CMK (cell line): ENCODE results near the gene HAUS7.

Source experiments
- DNase-seq: peaks from one replicate; pipeline ENCODE4 v3.0.0-alpha.2; 2010; ENCODE audit warnings: low read depth

The HAUS7 gene

DNA sequence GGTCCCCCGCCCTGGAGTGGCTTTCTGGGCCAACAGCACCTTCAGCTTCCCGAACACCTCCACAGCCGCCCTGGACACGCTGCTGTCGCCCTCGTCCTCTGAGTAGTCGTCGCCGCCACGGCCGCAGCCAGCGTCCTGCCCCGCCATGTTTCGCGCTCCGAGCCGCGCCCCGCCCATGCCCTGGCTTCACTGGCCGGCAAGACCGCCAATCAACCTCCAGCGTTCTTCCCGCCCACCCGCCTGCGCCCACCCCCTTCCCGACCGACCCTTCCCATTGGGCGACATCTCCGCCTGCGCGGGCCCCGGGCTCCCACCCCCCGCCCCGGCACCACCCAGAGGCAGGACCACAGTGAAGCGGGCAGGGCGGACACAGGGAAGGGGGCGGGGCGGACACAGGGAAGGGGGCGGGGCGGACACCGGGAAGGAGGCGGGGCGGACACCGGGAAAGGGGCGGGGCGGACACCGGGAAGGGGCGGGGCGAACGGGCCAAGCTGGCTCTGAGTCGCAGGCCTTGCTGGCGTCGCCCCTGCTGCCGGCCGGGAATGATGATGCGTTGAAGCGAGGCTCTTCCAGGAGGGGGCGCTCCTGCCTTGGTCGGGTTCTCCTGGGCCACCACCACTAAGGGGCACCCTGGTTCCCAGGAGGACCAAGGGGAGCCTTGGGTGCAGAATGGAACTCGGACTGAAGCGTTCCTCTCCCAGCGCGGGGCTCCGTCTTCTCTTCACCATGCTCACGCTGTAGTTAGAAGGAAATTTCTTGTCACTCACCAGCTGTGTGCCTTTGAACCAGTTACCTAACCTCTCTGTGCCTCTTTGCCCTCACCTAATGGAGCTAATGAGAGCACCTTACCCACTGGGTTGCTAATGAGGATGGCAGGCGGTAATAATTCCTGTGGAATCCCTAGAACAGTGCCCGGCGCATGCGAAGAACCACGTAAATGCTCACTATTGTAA, at the start of gene HAUS7:
HAUS7 (minus strand) TSS at position 166 of the 953 bp plus-strand sequence; CDS start at position 147, 19 bp downstream.
- DNase-seq = peak; percentile 70

DNA sequence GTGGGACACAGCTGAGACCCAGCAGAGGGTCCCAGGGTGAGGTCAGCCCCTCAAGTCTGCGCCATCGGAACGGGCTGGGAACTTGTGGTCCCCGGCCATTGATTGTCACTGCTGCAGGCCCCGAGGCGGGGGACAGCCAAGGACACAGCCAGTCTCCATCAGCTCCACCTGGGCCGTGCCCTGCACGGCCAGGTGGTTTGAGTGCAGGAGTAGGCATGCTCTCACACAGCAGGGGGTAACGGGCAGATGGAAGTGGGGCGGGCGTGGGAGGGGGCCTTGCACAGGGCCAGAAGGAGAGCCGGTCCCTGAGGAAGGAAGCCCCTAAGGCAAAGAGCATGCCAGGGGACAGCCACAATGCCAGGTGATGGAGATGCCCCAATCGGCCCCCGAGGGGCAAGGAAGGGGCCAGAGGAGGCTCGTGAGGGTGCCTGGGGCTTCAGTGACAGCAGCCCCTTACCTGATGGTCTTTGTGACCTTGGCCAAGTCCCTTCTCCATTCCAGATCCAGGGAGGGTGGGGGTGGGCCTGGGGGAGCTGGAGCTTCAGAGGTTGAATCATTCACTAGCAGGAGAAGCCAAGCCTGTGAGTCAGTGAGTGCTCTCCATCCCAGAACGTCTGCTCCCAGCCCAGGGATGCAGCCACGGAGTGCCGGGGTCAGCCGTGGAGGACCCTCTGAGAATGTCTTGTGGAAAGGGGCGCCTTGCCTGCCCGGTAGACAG, 49.4 kb upstream of the HAUS7 start:
- DNase-seq = no peak

DNA sequence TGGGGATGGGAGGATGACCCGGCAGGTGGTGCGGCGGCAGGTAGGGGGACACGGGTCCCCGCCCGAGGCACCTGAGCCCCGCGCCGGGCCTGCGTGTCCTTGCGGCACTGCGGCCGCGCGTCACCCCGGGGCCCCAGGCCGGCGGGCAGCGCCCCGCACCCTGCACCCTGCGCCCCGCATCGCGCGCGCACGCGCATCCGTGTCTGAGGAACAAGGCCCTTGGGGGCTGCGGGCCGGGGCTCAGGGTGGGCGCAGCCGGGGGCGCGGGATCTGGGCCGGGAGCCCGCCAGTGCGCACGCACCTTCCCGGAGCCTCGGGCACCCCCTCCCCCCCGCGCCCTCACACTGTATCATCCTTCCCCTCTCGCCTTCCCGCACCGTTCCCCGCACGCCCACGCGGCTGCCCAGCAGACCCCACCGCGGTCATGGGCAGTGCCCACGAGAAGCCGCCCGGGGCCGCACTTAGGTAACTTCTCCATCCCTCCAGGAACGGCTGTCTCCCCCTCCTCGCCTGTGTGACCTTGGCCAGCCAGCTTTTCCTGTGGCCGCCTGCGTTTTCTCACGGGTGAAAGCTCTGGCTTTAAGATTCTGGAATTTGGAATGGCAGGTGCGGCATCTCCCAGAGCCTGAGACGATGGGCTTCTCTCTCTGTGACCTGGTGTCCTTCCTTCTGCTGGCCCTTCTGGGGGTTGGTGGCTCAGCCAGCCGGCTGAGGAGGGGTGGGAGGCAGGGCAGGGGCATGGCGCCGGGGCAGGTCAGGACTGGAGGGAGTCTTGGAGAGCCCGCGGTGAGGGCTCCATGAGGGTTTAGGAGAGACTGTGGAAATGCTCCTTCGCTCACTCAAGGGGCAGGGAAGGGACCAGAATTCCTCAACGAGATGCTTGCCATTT, 47.8 kb upstream of the HAUS7 start:
- DNase-seq = no peak

DNA sequence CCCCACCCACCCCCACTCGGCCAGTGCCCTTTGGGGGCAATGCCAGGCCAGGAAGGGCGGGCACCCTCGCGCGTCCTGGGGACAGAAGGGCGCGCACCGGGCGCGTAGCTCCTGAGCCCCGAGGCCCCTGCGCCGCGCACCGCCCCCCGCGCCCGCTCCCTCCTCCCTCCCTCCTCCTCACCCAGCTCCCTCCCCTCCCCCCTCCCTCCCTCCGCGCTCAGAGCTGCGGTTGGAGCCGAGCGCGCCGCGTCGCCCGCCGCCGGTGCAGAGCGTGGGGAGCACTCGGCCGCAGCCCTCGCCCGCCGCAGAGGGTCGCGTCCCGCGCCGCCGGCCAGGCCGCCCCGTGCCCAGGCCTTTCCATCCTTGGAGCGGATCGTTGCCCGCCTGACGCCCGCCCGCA, 47.0 kb upstream of the HAUS7 start, which contains the start of gene ATP2B3:
ATP2B3 (plus strand) TSS at position 220 of the 400 bp plus-strand sequence. CDS start 18,606 bp downstream, outside the sequence.
- no peak for DNase-seq

DNA sequence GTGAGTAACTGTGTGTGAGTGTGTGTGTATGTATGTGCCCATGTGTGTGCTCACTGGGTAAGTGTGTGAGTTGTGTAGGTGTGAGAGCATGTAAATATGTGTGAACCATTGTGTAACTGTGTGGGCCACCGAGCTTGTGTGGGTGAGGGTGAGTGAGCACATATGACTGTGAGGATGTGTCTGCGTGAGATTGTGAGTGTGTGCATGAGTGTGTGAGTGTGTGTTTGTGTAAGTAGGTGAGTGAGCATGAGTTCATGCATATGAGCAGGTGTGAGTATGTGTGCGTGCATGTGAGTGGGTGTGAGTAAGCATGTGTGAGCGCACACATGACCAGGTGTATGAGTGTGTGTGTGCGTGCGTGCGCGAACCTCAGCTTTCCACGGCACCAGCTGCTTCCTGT, 45.7 kb upstream of the HAUS7 start:
- no peak for DNase-seq

DNA sequence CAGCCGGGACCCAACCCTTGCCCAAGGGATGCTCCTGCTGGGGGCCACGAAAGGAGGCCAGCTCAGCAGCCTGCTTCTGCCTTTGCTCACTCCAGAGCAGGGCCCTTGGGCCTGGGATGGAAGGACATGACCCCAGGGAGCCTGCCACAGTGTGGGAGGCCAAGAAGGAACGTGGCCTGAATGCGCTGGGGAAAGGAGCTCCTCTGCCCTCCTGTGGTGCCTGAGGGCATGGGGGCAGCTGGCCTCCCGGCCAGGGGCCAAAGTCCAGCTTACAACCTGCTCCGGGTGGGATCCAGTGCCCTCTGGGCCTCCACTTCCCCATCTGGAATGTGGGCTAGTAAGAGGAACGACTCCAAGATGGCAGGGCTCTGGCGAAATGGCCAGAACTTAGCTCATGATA, 45.1 kb upstream of the HAUS7 start:
- no peak for DNase-seq

DNA sequence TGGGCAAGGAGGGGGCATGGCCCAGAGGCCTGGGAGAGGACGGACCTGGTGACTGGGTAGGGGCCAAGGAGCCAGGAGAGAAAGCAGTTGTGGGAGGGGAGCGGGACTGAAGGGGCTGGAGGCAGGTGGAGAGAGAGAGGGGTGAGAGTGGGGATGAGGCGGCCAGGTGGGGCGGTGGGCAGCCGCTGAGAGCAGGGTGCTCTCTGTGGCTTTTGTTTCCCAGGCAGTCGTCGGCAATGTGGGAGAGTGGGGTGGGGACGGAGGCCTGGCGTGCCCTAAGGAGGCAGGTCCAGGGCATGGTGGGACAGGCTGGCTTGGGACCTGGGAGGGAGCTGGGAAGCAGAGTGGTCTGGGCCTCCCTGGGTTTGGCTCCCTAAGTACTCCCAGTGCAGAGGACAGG, 43.9 kb upstream of the HAUS7 start:
- no peak for DNase-seq

DNA sequence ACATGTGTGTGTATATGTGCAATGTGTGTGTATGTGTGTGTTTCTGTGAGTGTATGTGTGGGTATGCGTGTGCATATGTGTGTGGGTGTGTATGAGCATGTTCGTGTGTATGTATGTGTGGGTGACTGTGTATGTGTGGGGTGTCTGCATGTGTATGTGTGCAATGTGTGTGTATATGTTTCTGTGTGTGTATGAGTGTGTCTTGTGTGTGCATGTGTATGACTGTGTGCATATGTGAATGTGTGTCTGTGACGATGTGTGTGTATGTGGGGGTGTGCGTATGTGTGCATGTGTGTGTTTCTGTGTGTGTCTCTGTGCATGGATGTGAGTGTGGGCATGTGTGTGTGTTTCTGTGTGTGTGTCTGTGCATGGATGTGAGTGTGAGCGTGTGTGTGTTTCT, 42.9 kb upstream of the HAUS7 start:
- no peak for DNase-seq

DNA sequence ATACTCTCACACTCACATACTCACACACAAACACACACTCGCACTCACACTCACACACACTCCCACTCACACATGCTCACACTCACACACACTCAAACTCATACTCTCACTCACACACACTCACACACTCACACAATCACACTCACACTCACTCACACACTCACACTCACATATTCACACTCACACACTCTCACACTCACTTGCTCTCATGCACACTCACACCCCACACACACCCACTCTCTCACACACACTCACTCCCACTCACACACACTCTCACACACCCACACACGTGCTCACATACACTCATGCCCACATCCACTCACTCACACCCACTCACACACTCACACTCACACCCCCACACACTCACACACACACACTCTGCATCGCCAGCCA, 42.1 kb upstream of the HAUS7 start:
- DNase-seq = no peak

DNA sequence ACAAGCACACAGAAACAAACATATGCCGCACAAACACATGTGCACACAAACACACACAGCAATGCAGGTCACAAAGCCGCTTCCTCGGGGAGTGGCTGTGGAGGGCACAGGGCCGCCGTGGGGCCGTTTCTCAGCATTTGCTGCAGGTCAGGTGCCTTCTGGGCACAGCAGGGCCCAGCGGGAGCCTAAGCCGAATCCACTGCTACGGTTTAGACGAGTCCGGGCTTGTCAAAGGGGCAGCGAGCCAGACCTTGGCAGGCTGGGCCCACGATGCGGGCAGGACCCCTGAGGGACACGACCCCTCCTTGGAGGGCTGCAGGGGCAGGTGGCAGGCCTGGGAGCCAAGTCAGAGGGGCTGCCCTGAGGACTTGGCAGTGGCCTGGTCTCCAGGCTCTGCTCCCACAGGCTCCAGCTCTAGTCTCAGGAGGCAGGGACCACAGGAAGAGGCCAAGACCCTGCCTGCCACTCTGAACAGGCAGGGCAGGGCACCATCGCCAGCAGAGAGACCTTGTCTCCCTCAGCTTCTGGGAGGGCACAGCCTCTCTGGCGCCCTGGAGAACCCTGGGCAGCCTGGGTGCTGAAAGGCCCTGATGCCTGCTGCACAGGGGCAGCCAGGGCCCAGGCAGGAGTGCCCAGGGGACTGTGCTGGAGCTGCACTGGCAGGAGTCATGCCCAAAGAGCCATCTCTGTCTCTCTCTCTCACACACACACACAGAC, 41.6 kb upstream of the HAUS7 start:
- DNase-seq = no peak

DNA sequence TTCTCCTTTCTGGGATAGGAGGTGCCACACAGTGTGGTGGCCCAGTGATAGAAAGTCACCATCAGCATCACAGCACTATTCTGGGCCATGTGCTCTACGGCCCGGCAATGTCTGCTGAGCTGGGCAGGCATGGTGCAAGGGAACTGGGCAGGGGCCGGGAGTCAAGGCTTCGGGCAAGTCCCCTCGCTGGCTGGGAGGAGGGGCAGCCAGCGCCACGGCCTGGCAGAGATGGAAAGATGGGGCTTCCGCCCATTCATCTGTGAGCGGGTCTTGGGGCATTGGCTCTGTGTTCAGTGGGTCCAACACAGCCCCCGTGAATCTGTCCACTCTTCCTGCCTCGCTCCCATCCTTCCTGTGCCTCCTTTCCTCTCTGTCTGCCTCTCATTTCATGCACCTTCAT, 40.0 kb upstream of the HAUS7 start:
- no peak for DNase-seq

DNA sequence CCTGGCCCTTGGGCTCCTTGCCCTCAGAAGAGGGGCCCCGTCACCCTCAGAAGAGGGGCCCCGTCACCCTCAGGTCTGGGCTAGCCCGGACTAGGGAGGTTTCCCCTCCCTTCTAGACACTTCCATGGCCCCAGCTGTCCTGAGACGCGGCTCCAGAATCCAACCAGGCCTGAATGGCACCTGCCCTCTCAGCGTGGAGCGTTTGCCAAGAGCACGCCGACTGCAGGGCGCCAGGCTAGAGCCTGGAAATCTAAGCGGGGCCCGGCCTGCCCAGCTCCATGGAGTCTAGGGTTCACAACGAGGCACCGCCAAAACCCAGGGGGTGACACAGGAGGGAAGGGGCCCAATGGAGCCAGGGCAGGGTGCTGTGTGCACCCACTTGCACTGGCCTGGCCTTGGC, 39.2 kb upstream of the HAUS7 start:
- DNase-seq = no peak

DNA sequence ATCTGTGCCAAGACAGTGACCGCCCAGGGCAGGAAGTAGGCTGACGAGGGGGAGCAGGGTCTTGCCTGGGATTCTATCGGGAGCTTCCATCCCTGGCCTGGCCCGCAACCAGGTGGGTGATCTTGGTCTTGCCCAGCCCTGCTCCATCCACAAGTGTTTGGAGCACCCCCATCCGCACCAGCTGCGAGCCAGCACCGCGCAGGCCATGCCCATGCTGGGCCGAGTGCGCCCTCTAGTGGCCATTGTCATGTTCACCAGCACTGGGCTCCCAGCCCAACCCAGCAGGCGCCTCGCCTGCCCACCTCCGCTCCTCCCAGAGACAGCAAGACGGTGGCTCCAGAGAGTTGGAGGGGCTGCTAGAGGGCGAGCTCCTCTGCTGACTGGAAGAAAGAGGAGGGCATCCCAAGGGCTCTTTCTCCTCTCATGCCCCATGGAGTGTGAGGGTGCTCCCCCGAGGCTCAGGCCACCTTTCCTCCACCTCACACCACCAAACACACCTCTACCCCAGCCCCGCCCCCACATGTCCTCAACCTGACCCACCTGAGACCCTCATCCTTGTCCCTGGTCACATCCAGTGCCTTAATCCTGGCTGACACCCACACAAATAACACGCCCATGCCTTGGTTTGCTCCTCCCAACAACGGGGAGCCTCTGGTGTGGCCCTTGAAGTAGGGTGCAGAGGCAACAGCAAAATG, 37.3 kb upstream of the HAUS7 start:
- peak; percentile 51 for DNase-seq

DNA sequence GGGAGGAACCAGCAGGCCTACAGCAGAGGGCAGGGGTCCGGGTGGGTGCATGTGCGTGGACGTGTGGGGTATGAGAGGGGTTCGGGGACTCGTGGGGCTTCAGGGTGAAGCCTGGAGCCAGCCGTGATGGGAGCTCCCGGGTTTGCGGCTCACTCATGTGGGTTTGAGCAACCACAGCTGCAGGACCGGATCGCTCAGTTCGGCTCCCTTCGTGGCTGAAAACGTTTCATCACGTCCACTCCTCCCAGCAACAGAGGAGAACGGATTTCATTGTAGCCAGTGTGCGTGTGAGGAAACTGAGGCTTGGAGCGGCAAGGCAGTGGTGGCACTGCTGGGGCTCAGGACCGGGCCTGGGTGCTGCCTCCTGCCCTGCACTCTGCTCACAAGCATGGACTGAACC, 35.0 kb upstream of the HAUS7 start:
- DNase-seq = no peak

DNA sequence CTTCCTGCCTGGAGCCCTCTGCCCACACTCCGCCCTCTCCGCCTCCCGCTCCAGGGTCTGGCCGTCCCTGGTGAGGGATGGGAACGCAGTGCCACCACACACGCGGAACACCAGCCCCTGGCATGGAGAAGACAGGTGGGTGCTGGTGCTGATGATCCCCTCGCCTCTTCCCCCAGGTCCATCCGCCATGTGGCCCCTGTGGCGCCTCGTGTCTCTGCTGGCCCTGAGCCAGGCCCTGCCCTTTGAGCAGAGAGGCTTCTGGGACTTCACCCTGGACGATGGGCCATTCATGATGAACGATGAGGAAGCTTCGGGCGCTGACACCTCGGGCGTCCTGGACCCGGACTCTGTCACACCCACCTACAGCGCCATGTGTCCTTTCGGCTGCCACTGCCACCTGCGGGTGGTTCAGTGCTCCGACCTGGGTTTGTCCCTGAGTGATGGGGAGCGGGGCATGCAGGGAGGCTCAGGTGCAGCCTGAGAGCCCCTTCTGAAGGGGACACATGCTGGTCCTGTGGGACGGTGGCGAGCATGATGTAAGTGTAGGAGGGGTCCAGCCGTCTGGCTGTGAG, 34.2 kb upstream of the HAUS7 start:
- DNase-seq = no peak

DNA sequence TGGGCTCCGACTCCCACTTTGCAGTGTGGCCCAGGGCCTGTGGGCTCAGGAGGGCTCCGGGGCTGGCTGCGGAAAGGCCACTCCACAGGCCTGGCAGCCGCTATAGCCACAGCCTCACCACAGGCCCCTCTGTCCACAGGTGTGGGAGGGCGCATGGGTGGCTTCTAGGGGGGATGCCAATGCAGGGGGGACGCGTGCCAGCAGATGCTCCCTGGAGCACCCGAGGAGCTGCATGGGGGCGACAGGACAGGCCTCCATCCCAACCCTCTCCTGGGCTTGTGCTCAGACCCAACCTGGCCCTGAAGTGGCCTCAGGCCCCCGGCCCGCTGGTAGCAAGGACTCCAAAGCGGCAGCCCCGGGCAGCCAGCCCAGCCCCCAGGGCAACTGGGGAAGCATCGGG, 32.4 kb upstream of the HAUS7 start:
- DNase-seq = no peak

DNA sequence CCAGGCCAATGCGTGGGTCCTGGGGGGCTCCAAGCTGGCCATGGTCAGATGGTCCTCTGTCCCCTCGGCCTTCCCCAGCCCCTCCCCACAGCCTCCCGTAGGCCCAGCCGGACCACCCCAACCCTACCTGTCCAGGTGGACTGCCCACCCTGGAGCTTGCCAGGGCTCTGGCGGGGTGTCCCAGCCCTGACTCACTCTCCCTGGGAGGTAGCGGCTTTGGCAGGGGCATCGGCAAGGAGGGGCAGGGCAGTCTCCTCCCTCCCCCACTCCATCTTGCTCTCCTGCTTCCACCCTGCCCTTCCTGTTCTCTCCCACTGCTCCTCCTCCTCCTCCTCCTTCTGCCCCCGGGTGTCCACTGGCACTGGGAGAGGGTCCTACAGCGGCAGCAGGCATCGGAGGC, 31.8 kb upstream of the HAUS7 start:
- DNase-seq = no peak

DNA sequence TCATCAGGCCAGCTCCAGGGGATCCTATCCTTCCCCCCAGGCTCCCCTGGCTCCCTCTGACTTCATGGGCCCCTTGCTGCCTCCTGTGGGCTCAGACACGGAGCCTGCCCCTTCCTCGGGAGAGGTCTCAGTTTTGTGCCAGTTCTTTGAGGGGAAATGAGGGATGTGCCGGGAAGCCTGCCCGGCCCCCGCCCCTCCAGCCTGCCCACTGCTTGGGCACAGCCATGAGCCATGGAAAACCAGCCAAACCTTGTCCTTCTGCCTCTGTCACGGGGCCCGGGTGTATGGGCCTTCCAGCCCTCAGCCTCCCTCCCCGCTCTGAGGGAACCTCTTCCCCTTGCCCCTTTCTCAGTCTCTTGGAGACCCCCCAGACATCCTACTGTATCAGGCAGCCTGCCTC, 31.2 kb upstream of the HAUS7 start:
- DNase-seq = no peak

DNA sequence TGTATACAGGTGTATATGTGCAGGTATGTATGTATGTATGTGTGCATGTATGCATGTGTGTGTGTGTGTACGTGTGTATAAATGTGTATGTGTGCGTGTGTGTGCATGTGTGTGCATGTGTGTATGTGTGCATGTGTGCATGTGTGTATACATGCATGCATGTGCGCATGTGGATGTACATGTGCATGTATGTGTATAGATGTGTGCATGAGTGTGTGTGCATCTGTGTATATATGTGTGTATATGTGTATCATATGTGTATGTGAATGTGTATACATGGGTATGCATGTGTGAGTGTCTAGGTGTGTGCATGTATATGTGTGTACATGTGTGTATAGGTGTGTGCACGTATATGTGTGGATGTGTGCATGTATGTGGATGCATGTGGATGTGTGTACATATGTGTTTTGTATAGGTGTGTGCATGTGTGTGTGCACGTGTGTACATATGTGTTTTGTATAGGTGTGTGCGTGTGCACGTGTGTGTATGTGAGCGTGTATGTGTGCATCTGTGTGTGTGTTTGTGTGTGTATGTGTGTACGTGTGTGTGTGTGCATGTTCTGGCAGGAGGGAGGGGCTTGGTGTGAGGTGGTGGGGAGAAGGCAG, 30.4 kb upstream of the HAUS7 start:
- no peak for DNase-seq

DNA sequence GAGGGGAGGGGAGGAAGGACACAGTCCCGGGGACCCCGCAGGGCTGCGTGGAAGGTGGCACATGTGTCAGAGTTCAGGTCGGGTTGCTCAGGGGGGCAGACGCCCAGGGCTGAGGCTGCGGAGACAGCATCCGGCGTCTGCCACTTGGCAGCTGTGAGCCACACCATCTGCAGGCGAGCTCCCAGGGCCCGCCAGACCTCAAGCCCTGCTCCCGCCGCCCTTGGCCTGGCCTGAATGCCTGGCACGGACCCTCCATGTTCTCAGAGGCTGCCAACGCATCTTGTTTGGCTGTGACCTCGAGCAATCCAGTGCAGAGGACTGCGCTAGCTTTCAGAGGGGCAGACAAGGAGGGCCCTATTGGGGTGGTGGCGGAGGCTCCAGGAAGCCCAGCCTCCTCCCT, 29.5 kb upstream of the HAUS7 start:
- no peak for DNase-seq
